Body of pancreas (tissue), 4 donors: ENCODE measurements around the gene SIGLEC12. TPM values are rescaled to one million over a fixed set of nuclear protein-coding genes. Genes with fewer than 3 reads are reported as not detected.

Source experiments
- ATAC-seq: fragments of 150-250 bp; one replicate; pipeline ENCODE4 v1.9.1; 2016
- DNase-seq, 4 donors: peaks; one replicate each; pipeline ENCODE4 v3.0.0-alpha.2; 2019
- H3K27ac ChIP-seq, 4 donors: fragments of 200-600 bp; sonication (generic); 1 replicate in 3 of 4; 2 replicates in 1 of 4; pipeline versions ENCODE4 v1.5.1 to v1.6.1; 2016 to 2019; ENCODE audit warnings: mild to moderate bottlenecking in 1 of 4, mixed read lengths in 1 of 4, moderate library complexity in 1 of 4
- H3K27me3 ChIP-seq, 2 donors: fragments of 200-600 bp; sonication (generic); one replicate each; pipeline ENCODE4 v1.6.0; 2016; ENCODE audit warnings: mild to moderate bottlenecking in 1 of 2
- H3K36me3 ChIP-seq, 2 donors: fragments of 200-600 bp; sonication (generic); replicated peaks in 1 of 2; 2 replicates each; pipeline ENCODE4 v1.5.1; 2016; ENCODE audit warnings: low read depth in 2 of 2; ENCODE audit not compliant: insufficient read depth in 1 of 2
- H3K4me1 ChIP-seq: fragments of 200-600 bp; sonication (generic); one replicate; pipeline ENCODE4 v1.6.0; 2016
- H3K4me3 ChIP-seq, 2 donors: fragments of 200-600 bp; sonication (generic); 1 replicate in 1 of 2; 2 replicates in 1 of 2; pipeline ENCODE4 v1.5.1; 2016 to 2019
- H3K9me3 ChIP-seq, 3 donors: fragments of 200-600 bp; sonication (generic); 1 replicate in 2 of 3; 2 replicates in 1 of 3; pipeline ENCODE4 v1.5.1; 2016
- POLR2A ChIP-seq, 3 donors: fragments of 450-650 bp; IDR thresholded peaks; one replicate each; pipeline ENCODE4 v1.6.1; 2016; ENCODE audit warnings: antibody characterized with exemption in 3 of 3, mild to moderate bottlenecking in 2 of 3
- WGBS, 2 donors: methylation state at CpG; one replicate each; pipeline ENCODE4 v1.1.5; 2017; 5-methylcytosine and 5-hydroxymethylcytosine counted together
- intact Hi-C: fragments of 100-400 bp; cut with DNase I; formaldehyde crosslinking; loops from one replicate; pipeline ENCODE4 v1.15.1; 2023
- total RNA-seq, 2 donors: library from RNA; depleted of rRNA; stranded (reverse); fragments of >200 nt; gene quantifications; one replicate each; pipeline ENCODE4 v1.1.0, GENCODE V29; 2016
- TF ChIP-seq, protein P1 (sequence below), 7 experiments: fragments of 450-650 bp in 4 of 7; fragments of 200-600 bp in 3 of 7; sonication (generic) in 3 of 7; IDR thresholded peaks; one replicate each; pipeline ENCODE4 v1.5.1; 2016 to 2019; ENCODE audit warnings: antibody characterized with exemption in 7 of 7

Gene SIGLEC12
- total RNA-seq, 2 donors from 2014 or later = not detected

DNA sequence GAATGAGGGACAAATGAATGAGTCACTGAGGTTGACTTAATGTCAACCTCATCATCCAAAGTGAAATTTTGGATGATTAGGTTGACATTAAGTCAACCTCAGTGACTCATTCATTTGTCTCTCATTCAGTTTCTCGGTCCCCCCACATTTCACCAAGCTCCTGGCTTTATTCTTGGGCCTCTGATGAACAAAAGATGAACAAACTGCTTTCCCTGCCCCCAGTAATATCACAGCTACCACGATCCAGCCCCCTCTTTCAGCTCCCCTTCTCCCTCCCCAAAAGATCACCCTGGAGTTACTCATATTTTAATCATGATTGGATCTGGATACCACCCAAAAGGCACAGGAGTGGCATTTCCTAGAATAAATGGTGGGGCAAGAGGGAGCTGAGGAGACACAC, 12.5 kb downstream of the SIGLEC12 start:
- Histone ChIP-seq H3K27me3 (no peaks in the 10 kb centered on the region), H3K27ac (no peak overlapping the region), H3K4me1 (no peaks in the 10 kb centered on the region), H3K36me3 (no peaks in the 10 kb centered on the region), H3K4me3 (no peak overlapping the region), H3K9me3 (no peaks in the 10 kb centered on the region)
- WGBS, 2 donors = 34 to 36% methylated on average over 2 of the region's 2 CpGs
- intact Hi-C loops = no loop called here
- no peak for ATAC-seq
- no peak for DNase-seq
- no peak for TF ChIP-seq POLR2A (IDR thresholded peaks at IDR 0.05)
- TF ChIP-seq, protein P1, sequence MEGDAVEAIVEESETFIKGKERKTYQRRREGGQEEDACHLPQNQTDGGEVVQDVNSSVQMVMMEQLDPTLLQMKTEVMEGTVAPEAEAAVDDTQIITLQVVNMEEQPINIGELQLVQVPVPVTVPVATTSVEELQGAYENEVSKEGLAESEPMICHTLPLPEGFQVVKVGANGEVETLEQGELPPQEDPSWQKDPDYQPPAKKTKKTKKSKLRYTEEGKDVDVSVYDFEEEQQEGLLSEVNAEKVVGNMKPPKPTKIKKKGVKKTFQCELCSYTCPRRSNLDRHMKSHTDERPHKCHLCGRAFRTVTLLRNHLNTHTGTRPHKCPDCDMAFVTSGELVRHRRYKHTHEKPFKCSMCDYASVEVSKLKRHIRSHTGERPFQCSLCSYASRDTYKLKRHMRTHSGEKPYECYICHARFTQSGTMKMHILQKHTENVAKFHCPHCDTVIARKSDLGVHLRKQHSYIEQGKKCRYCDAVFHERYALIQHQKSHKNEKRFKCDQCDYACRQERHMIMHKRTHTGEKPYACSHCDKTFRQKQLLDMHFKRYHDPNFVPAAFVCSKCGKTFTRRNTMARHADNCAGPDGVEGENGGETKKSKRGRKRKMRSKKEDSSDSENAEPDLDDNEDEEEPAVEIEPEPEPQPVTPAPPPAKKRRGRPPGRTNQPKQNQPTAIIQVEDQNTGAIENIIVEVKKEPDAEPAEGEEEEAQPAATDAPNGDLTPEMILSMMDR (IDR thresholded peaks at IDR 0.05) = no peak

DNA sequence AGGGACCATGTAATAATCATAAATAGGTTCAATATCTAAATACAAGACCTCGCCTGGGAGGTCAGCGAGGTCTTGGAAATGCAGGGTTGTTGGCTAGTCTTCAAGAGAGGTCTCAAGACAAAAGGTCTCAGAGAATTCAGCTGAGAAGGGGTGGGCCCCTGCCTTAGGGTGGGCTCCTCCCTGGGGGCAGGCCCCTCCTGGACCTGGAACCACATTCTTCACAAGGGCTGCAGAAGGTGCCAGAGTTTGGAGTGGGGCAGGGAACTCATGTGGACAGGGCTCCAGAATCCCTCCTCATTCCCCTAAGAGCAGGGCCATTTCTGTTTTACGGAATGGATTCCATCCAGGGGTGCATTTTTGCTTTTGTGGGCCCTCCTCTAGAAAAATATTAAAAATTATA, 13.1 kb downstream of the SIGLEC12 start:
- H3K27me3 ChIP-seq = no peaks in the 10 kb centered on the region

DNA sequence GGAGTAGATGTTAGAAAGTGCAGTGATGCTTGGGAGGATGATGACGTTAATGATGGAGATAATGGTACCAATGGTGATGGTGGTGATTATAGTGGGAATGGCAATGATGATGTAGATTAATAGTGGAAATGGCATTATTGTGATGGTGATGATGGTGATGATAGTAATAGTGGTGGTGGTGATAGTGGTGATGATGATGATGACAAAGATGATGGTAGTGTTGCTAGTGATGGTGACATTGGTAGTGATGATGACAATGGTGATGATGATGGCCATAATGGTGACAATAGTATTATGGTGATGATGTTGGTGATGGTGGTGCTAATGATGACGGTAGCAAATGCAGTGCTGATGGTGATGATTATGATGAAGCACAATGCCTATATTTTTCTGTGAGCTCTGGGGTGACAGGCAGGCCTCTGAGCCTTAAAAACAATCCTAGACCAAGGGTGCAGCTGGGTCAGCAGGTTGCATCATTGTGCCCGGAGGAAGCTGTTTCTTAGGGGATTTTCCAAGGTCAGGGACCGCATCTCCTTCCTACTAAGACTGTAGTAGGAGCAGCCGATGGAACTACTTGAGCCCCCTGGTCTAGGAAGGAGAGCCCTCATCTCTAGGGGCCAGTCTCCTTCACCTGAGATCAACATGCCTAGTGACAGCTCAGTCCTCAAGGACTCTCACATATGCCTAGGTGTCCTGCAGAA, 15.5 kb downstream of the SIGLEC12 start:
- Histone ChIP-seq H3K36me3 (no peaks in the 10 kb centered on the region), H3K9me3 (no peaks in the 10 kb centered on the region), H3K27ac (no peak overlapping the region), H3K4me1 (no peaks in the 10 kb centered on the region), H3K4me3 (no peak overlapping the region), H3K27me3 (no peaks in the 10 kb centered on the region)
- ATAC-seq (no peak), DNase-seq (no peak)
- intact Hi-C loops = no loop called here
- WGBS, 2 donors = 56 to 74% methylated on average over 5 of the region's 5 CpGs
- no peak for TF ChIP-seq POLR2A (IDR thresholded peaks at IDR 0.05)
- TF ChIP-seq, protein P1 (IDR thresholded peaks at IDR 0.05) = no peak

More for the DNA sequence above, 13.1 kb downstream of the SIGLEC12 start:
- H3K27ac ChIP-seq = no peak overlapping the region
- H3K9me3 ChIP-seq = no peaks in the 10 kb centered on the region
- 57 to 58% methylated on average over 3 of the region's 3 CpGs for WGBS, 2 donors
- intact Hi-C loops = no loop called here
- ATAC-seq (no peak), DNase-seq (no peak)
- TF ChIP-seq POLR2A (IDR thresholded peaks at IDR 0.05) = no peak
- TF ChIP-seq, protein P1 (IDR thresholded peaks at IDR 0.05) = no peak
- no peak overlapping the region for H3K4me3 ChIP-seq
- no peaks in the 10 kb centered on the region for H3K4me1 ChIP-seq
- H3K36me3 ChIP-seq = no peaks in the 10 kb centered on the region

DNA sequence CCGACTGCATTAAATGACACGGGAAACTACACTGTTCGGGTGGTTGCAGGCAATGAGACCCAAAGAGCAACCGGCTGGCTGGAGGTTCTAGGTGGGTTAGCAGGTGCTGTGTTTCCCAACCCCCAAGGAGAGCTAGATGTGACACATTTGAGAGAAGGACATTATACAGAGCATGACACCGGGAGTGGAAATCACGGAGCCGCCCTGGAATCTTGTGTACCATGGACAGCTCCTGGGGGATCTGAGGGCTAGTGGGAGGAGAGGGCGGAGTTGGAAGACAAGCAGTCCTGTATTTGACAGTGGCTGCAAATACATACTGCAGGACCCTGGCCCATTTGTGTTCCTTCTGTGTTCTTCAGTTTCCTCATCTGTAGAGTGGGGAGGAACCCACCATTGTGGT, 21.0 kb downstream of the SIGLEC12 start:
- Histone ChIP-seq H3K4me3 (no peak overlapping the region), H3K9me3 (no peaks in the 10 kb centered on the region), H3K27ac (no peak overlapping the region), H3K27me3 (no peaks in the 10 kb centered on the region), H3K4me1 (no peaks in the 10 kb centered on the region), H3K36me3 (no peaks in the 10 kb centered on the region)
- DNase-seq (no peak), ATAC-seq (no peak)
- intact Hi-C loops = no loop called here
- TF ChIP-seq POLR2A (IDR thresholded peaks at IDR 0.05) = no peak
- TF ChIP-seq, protein P1 (IDR thresholded peaks at IDR 0.05) = no peak
- 29 to 30% methylated on average over 8 of the region's 8 CpGs for WGBS, 2 donors
